OCI-LY1 (cell line): ENCODE results near the gene MEI1.

Source experiments
- EZH2 ChIP-seq: fragments of 200-600 bp; sonication (generic), shearing (Covaris generic); IDR thresholded peaks from 2 replicates; pipeline ENCODE4 v1.8.0; 2017; ENCODE audit warnings: borderline replicate concordance, mixed run types, mild to moderate bottlenecking, antibody characterized with exemption, low read length, moderate library complexity, mixed read lengths
- TF ChIP-seq, protein P1 (sequence below): fragments of 200-600 bp; sonication (generic), shearing (Covaris generic); IDR thresholded peaks from 2 replicates; pipeline ENCODE4 v1.5.1; 2017; ENCODE audit warnings: mild to moderate bottlenecking, antibody characterized with exemption, low read length, moderate library complexity, mixed read lengths

DNA sequence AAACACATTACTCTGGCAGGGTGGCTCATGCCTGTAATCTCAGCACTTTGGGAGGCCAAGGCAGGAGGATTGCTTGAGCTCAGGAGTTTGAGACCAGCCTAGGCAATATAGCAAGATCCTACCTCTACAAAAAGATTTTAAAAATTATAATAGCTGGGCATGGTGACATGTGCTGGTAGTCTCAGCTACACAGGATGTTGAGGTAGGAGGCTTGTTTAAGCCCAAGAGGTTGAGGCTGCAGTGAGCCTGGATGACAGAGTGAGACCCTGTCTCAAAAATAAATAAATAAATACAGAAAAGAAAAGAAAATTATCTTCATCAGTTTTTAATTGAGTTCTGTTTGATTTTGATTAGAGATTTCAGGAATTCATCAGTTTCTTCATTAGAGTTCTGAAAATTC is 106.3 kb downstream of the MEI1 start:
- no peak for TF ChIP-seq EZH2
- TF ChIP-seq, protein P1, sequence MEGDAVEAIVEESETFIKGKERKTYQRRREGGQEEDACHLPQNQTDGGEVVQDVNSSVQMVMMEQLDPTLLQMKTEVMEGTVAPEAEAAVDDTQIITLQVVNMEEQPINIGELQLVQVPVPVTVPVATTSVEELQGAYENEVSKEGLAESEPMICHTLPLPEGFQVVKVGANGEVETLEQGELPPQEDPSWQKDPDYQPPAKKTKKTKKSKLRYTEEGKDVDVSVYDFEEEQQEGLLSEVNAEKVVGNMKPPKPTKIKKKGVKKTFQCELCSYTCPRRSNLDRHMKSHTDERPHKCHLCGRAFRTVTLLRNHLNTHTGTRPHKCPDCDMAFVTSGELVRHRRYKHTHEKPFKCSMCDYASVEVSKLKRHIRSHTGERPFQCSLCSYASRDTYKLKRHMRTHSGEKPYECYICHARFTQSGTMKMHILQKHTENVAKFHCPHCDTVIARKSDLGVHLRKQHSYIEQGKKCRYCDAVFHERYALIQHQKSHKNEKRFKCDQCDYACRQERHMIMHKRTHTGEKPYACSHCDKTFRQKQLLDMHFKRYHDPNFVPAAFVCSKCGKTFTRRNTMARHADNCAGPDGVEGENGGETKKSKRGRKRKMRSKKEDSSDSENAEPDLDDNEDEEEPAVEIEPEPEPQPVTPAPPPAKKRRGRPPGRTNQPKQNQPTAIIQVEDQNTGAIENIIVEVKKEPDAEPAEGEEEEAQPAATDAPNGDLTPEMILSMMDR = no peak
